Stimulated activated CD8-positive, alpha-beta memory T cell treated with anti-CD3 and anti-CD28 coated beads, Interleukin-4, amount 100 ng/mL, for 48 hours (primary cell): ENCODE data around the gene POLE.

ENCODE experiments used
- DNase-seq: peaks from one replicate; pipeline ENCODE4 v3.0.0-alpha.2; 2020

Gene POLE

GRCh38 chr12:132648616-132649225, 38.4 kb downstream of the POLE start:
- DNase-seq: no peak

- no peak for DNase-seq
Measured at GRCh38 chr12:132647858-132648257, 39.3 kb downstream of the POLE start.

GRCh38 chr12:132646850-132647249, 40.3 kb downstream of the POLE start:
- DNase-seq: no peak

GRCh38 chr12:132642846-132643835, 44.0 kb downstream of the POLE start:
- no peak for DNase-seq

- DNase-seq: no peak
Measured at GRCh38 chr12:132641811-132642650, 45.1 kb downstream of the POLE start.

- DNase-seq: no peak
Measured at GRCh38 chr12:132640936-132641335, 46.2 kb downstream of the POLE start.

- no peak for DNase-seq
Measured at GRCh38 chr12:132639956-132640520, 47.1 kb downstream of the POLE start.

GRCh38 chr12:132638541-132639408, 48.4 kb downstream of the POLE start:
- DNase-seq: no peak

GRCh38 chr12:132637811-132638210, 49.3 kb downstream of the POLE start:
- no peak for DNase-seq

- DNase-seq: no peak
Measured at GRCh38 chr12:132635076-132635955, 51.8 kb downstream of the POLE start.

- no peak for DNase-seq
Measured at GRCh38 chr12:132634411-132634990, 52.6 kb downstream of the POLE start.

GRCh38 chr12:132633901-132634300, 53.2 kb downstream of the POLE start:
- DNase-seq: no peak

GRCh38 chr12:132633398-132633797, 53.7 kb downstream of the POLE start:
- no peak for DNase-seq

- no peak for DNase-seq
Measured at GRCh38 chr12:132632521-132633228, 54.5 kb downstream of the POLE start.

- DNase-seq: no peak
Measured at GRCh38 chr12:132631666-132632065, 55.5 kb downstream of the POLE start.

GRCh38 chr12:132630672-132631071, 56.5 kb downstream of the POLE start:
- no peak for DNase-seq

- no peak for DNase-seq
Measured at GRCh38 chr12:132629330-132629729, 57.8 kb downstream of the POLE start.

- DNase-seq: no peak
Measured at GRCh38 chr12:132625731-132626430, 61.3 kb downstream of the POLE start.
